ENCODE results near the gene GON7. TPM values are rescaled to one million over a fixed set of nuclear protein-coding genes. Genes with fewer than 3 reads are reported as not detected.
"Not testable (repeated sequence)": the region's sequence is repeated elsewhere in the genome, so short reads cannot be mapped to it uniquely, and the experiment has no call there.

Gene GON7
- total RNA-seq, 4 donors from 2014 or later = 9.2 to 15.2 (median 10.2) TPM

GRCh38 chr14:93171376-93171775, 35.5 kb downstream of the GON7 start:
- no peaks in the 10 kb centered on the region for H3K9me3 ChIP-seq
- H3K36me3 ChIP-seq = no peaks in the 10 kb centered on the region
- H3K27ac ChIP-seq = no peak overlapping the region
- H3K4me3 ChIP-seq = no peak overlapping the region
- no peak for DNase-seq
- no peaks in the 10 kb centered on the region for H3K27me3 ChIP-seq
- TF ChIP-seq, protein P1, sequence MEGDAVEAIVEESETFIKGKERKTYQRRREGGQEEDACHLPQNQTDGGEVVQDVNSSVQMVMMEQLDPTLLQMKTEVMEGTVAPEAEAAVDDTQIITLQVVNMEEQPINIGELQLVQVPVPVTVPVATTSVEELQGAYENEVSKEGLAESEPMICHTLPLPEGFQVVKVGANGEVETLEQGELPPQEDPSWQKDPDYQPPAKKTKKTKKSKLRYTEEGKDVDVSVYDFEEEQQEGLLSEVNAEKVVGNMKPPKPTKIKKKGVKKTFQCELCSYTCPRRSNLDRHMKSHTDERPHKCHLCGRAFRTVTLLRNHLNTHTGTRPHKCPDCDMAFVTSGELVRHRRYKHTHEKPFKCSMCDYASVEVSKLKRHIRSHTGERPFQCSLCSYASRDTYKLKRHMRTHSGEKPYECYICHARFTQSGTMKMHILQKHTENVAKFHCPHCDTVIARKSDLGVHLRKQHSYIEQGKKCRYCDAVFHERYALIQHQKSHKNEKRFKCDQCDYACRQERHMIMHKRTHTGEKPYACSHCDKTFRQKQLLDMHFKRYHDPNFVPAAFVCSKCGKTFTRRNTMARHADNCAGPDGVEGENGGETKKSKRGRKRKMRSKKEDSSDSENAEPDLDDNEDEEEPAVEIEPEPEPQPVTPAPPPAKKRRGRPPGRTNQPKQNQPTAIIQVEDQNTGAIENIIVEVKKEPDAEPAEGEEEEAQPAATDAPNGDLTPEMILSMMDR (IDR thresholded peaks at IDR 0.05) = no peak
- no peak for TF ChIP-seq POLR2A (IDR thresholded peaks at IDR 0.05)
- intact Hi-C loops (cut with DNase I) = no loop called here
- H3K4me1 ChIP-seq = no peaks in the 10 kb centered on the region
- WGBS, 2 donors = 65 to 84% methylated on average over 4 of the region's 4 CpGs

- H3K36me3 ChIP-seq; H3K27me3 ChIP-seq; H3K4me3 ChIP-seq; H3K27ac ChIP-seq; intact Hi-C loops (cut with DNase I); H3K4me1 ChIP-seq; H3K9me3 ChIP-seq; DNase-seq: not testable (repeated sequence)
- 90% methylated on average over 2 of the region's 20 CpGs; no CpG with 5 or more reads in 1 of the 2 donors for WGBS, 2 donors
Measured at GRCh38 chr14:93170141-93170540, 36.7 kb downstream of the GON7 start.

DNA sequence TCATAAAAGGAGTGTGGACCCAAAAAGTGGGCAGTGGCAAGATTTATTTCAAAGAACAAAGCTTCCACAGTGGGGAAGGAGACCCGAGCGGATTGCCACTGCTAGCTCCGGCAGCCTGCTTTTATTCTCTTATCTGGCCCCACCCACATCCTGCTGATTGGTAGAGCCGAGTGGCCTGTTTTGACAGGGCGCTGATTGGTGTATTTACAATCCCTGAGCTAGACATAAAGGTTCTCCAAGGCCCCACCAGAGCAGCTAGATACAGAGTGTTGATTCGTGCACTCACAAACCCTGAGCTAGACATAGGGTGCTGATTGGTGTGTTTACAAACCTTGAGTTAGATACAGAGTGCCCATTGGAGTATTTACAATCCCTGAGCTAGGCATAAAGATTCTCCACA, 37.2 kb downstream of the GON7 start:
- intact Hi-C loops (cut with DNase I); H3K27me3 ChIP-seq; DNase-seq; H3K4me3 ChIP-seq; H3K27ac ChIP-seq; H3K9me3 ChIP-seq; H3K4me1 ChIP-seq; H3K36me3 ChIP-seq: not testable (repeated sequence)
- WGBS, 2 donors = 74% methylated on average over 5 of the region's 6 CpGs; no CpG with 5 or more reads in 1 of the 2 donors

- WGBS, 2 donors = 79 to 83% methylated on average over 9 of the region's 9 CpGs
- DNase-seq; H3K27ac ChIP-seq; H3K4me1 ChIP-seq; H3K36me3 ChIP-seq; H3K9me3 ChIP-seq; intact Hi-C loops (cut with DNase I); H3K4me3 ChIP-seq; H3K27me3 ChIP-seq: not testable (repeated sequence)
Measured at GRCh38 chr14:93168610-93169009, 38.3 kb downstream of the GON7 start.

DNA sequence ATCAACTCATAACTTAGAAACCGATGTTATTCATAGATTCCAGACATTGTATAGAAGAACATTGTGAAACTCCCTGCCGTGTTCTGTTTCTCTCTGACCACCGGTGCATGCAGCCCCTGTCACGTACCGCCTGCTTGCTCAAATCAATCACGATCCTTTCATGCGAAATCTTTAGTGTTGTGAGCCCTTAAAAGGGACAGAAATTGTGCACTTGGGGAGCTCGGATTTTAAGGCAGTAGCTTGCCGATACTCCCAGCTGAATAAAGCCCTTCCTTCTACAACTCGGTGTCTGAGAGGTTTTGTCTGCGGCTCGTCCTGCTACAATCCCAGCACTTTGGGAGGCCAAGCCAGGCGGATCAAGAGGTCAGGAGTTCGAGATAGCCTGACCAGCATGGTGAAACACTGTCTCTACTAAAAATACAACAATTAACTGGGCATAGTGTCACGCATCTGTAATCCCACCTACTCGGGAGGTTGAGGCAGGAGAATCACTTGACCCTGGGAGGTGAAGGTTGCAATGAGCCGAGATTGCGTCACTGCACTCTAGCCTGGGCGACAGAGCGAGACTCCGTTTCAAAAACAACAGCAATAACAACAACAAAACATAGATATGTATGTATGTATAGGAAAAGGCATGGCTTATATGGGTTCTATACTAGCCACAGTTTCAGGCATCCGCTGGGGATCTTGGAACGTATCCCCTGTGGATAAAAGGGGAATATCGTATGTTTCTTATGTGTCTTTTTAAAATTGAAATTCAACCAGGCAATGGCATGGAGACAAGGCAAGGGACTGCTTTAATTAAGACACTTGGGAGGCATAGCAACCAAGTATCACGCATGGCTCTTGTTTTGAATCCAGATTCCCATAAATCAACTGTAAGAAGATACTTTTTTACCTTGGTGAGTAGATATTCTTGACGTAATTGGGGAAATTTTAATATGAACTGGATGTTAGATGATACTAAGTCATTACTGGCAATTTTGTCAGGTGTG, 41.3 kb downstream of the GON7 start:
- intact Hi-C loops (cut with DNase I) = not testable (repeated sequence)

GRCh38 chr14:93163564-93163963, 43.3 kb downstream of the GON7 start:
- Histone ChIP-seq H3K27me3 (no peaks in the 10 kb centered on the region), H3K4me1 (no peaks in the 10 kb centered on the region), H3K4me3 (no peak overlapping the region), H3K27ac (no peak overlapping the region), H3K9me3 (no peaks in the 10 kb centered on the region), H3K36me3 (no peaks in the 10 kb centered on the region)
- WGBS, 2 donors = 60 to 64% methylated on average over 5 of the region's 5 CpGs
- no peak for DNase-seq
- TF ChIP-seq, protein P1 (IDR thresholded peaks at IDR 0.05) = no peak
- TF ChIP-seq POLR2A (IDR thresholded peaks at IDR 0.05) = no peak
- intact Hi-C loops (cut with DNase I) = no loop called here

More for the DNA sequence above, 41.3 kb downstream of the GON7 start:
- H3K27ac ChIP-seq, H3K9me3 ChIP-seq, H3K4me3 ChIP-seq, DNase-seq, H3K27me3 ChIP-seq, H3K4me1 ChIP-seq, H3K36me3 ChIP-seq: not testable (repeated sequence)
- 84 to 90% methylated on average over 18 to 23 of the region's 26 CpGs for WGBS, 2 donors

- intact Hi-C loops (cut with DNase I) = no loop called here
Measured at GRCh38 chr14:93161411-93161940, 45.4 kb downstream of the GON7 start.

More at GRCh38 chr14:93161411-93161940, 45.4 kb downstream of the GON7 start:
- WGBS, 2 donors = 65 to 66% methylated on average over 4 of the region's 4 CpGs
- no peaks in the 10 kb centered on the region for H3K27me3 ChIP-seq
- no peak for TF ChIP-seq POLR2A (IDR thresholded peaks at IDR 0.05)
- TF ChIP-seq, protein P1 (IDR thresholded peaks at IDR 0.05) = no peak
- no peaks in the 10 kb centered on the region for H3K9me3 ChIP-seq
- H3K36me3 ChIP-seq = no peaks in the 10 kb centered on the region
- no peak overlapping the region for H3K27ac ChIP-seq
- H3K4me3 ChIP-seq = no peak overlapping the region
- no peak for DNase-seq
- H3K4me1 ChIP-seq = no peaks in the 10 kb centered on the region
